ENCODE results near the gene SRGN. TPM values are rescaled to one million over a fixed set of nuclear protein-coding genes. Genes with fewer than 3 reads are reported as not detected.
A peak's percentile ranks its signal among the peaks of the same experiment; 100 is the strongest.

The SRGN gene
- total RNA-seq, 1 donor from 2014 or later: not detected

GRCh38 chr10:69101451-69102095, 13.7 kb downstream of the SRGN start:
- Histone ChIP-seq H3K4me1 (no peaks in the 10 kb centered on the region), H3K79me2 (ENCODE audit: low read depth) (no peaks in the 10 kb centered on the region), H4K20me1 (ENCODE audit: low read depth) (no peaks in the 10 kb centered on the region), H2AFZ (replicated peaks) (no peak overlapping the region), H3K9ac (no peak overlapping the region), H3K9me3 (ENCODE audit: low read depth) (no peaks in the 10 kb centered on the region), H3K27me3 (no peaks in the 10 kb centered on the region), H3K36me3 (no peaks in the 10 kb centered on the region), H3K4me3 (no peak overlapping the region), H3K27ac (no peak overlapping the region), H3F3A (ENCODE audit: low read depth) (no peaks in the 10 kb centered on the region), H3K4me2 (no peak overlapping the region)
- peaks cover 7% of the 10 kb centered on the region for H3K4me1 Mint-ChIP-seq
- no peak for DNase-seq (ENCODE audit: low spot score)
- H3K36me3 Mint-ChIP-seq: no peaks in the 10 kb centered on the region
- no peaks in the 10 kb centered on the region for H3K9me3 Mint-ChIP-seq
- TF ChIP-seq EZH2phosphoT487 (IDR thresholded peaks at IDR 0.05): no peak
- no peak for TF ChIP-seq EZH2 (IDR thresholded peaks at IDR 0.05)
- TF ChIP-seq CTCF (IDR thresholded peaks at IDR 0.05): no peak
- peaks cover 4% of the 10 kb centered on the region for H3K27me3 Mint-ChIP-seq (ENCODE audit: insufficient read depth, low read depth)
- no peak overlapping the region for H3K4me3 Mint-ChIP-seq
- H3K27ac Mint-ChIP-seq: no peak overlapping the region

GRCh38 chr10:69102440-69102839, 14.5 kb downstream of the SRGN start:
- no peaks in the 10 kb centered on the region for H3F3A ChIP-seq (ENCODE audit: low read depth)
- H2AFZ ChIP-seq (replicated peaks): no peak overlapping the region
- Mint-ChIP-seq H3K27me3 (ENCODE audit: insufficient read depth, low read depth) (peaks cover 7% of the 10 kb centered on the region), H3K4me3 (no peak overlapping the region), H3K36me3 (no peaks in the 10 kb centered on the region), H3K27ac (no peak overlapping the region), H3K4me1 (peaks cover 11% of the 10 kb centered on the region), H3K9me3 (no peaks in the 10 kb centered on the region)
- H3K9me3 ChIP-seq (ENCODE audit: low read depth): no peaks in the 10 kb centered on the region
- no peak overlapping the region for H3K4me3 ChIP-seq
- no peak overlapping the region for H3K27ac ChIP-seq
- no peak overlapping the region for H3K4me2 ChIP-seq
- no peak for DNase-seq (ENCODE audit: low spot score)
- H3K4me1 ChIP-seq: no peaks in the 10 kb centered on the region
- no peaks in the 10 kb centered on the region for H4K20me1 ChIP-seq (ENCODE audit: low read depth)
- no peaks in the 10 kb centered on the region for H3K27me3 ChIP-seq
- no peak overlapping the region for H3K9ac ChIP-seq
- H3K36me3 ChIP-seq: no peaks in the 10 kb centered on the region
- no peaks in the 10 kb centered on the region for H3K79me2 ChIP-seq (ENCODE audit: low read depth)
- no peak for TF ChIP-seq CTCF (IDR thresholded peaks at IDR 0.05)
- TF ChIP-seq EZH2 (IDR thresholded peaks at IDR 0.05): no peak
- TF ChIP-seq EZH2phosphoT487 (IDR thresholded peaks at IDR 0.05): no peak

GRCh38 chr10:69103784-69104183, 15.9 kb downstream of the SRGN start:
- peaks cover 7% of the 10 kb centered on the region for H3K27me3 Mint-ChIP-seq (ENCODE audit: insufficient read depth, low read depth)
- no peak overlapping the region for H3K4me3 ChIP-seq
- H3K4me1 Mint-ChIP-seq: peaks cover 11% of the 10 kb centered on the region
- H3K4me3 Mint-ChIP-seq: no peak overlapping the region
- H3K36me3 Mint-ChIP-seq: no peaks in the 10 kb centered on the region
- no peak overlapping the region for H2AFZ ChIP-seq (replicated peaks)
- no peaks in the 10 kb centered on the region for H3F3A ChIP-seq (ENCODE audit: low read depth)
- H3K27ac Mint-ChIP-seq: no peak overlapping the region
- no peak overlapping the region for H3K27ac ChIP-seq
- H3K9me3 ChIP-seq (ENCODE audit: low read depth): no peaks in the 10 kb centered on the region
- H3K27me3 ChIP-seq: no peaks in the 10 kb centered on the region
- no peaks in the 10 kb centered on the region for H3K36me3 ChIP-seq
- H3K4me2 ChIP-seq: no peak overlapping the region
- no peak for DNase-seq (ENCODE audit: low spot score)
- H4K20me1 ChIP-seq (ENCODE audit: low read depth): no peaks in the 10 kb centered on the region
- H3K9me3 Mint-ChIP-seq: no peaks in the 10 kb centered on the region
- H3K4me1 ChIP-seq: no peaks in the 10 kb centered on the region
- H3K79me2 ChIP-seq (ENCODE audit: low read depth): no peaks in the 10 kb centered on the region
- no peak overlapping the region for H3K9ac ChIP-seq
- no peak for TF ChIP-seq EZH2 (IDR thresholded peaks at IDR 0.05)

DNA sequence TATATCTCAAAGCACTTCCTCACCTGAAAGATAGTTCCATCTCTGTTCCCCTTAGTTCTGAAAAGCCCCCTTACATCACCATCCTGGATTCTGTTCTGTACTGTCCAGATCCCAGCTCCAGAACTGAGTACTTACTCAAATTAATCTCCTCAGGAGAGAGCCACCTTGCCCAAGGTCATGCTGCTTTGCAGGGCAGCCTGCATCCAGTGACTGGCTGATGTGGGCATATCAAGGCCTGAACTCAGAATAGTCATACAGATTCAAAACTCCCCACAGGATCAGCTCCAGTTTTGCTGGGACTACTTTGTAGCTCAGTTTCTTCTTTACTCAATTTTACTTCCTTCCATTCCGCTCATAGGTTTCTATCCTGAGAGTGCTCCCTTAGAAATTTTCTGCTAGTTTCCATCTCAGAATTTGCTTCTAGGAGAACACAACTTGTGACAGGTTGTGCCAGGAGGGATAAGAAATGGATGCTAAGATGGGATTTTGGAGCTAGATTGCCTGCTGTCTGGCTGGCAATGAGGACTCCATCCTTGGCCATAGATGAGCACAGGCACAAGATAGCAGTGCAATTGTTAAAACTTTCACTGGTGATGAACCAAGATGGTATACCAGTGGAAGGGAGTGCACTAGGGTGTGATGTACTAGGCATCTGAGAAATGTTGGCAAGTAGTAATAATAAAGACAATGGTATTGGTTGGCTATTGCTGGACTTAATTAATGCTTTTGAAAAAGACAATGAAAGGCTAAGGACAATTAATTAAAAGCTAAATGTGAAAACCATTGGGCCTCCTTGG, 17.3 kb downstream of the SRGN start:
- H4K20me1 ChIP-seq (ENCODE audit: low read depth): no peaks in the 10 kb centered on the region
- H3K27ac ChIP-seq: no peak overlapping the region
- Mint-ChIP-seq H3K36me3 (no peaks in the 10 kb centered on the region), H3K4me1 (peaks cover 11% of the 10 kb centered on the region), H3K4me3 (no peak overlapping the region), H3K9me3 (no peaks in the 10 kb centered on the region), H3K27me3 (ENCODE audit: insufficient read depth, low read depth) (peaks cover 8% of the 10 kb centered on the region), H3K27ac (peak overlapping the region; percentile 67)
- no peak overlapping the region for H3K4me2 ChIP-seq
- no peaks in the 10 kb centered on the region for H3K36me3 ChIP-seq
- H3F3A ChIP-seq (ENCODE audit: low read depth): no peaks in the 10 kb centered on the region
- no peak overlapping the region for H3K9ac ChIP-seq
- H3K4me3 ChIP-seq: no peak overlapping the region
- H2AFZ ChIP-seq (replicated peaks): no peak overlapping the region
- no peaks in the 10 kb centered on the region for H3K27me3 ChIP-seq
- no peaks in the 10 kb centered on the region for H3K79me2 ChIP-seq (ENCODE audit: low read depth)
- no peaks in the 10 kb centered on the region for H3K4me1 ChIP-seq
- H3K9me3 ChIP-seq (ENCODE audit: low read depth): no peaks in the 10 kb centered on the region
- TF ChIP-seq CTCF (IDR thresholded peaks at IDR 0.05) (no peak), EZH2 (IDR thresholded peaks at IDR 0.05) (no peak), EZH2phosphoT487 (IDR thresholded peaks at IDR 0.05) (no peak)
- DNase-seq (ENCODE audit: low spot score): no peak

All from neural progenitor cell (in vitro differentiated cells).